PFSK-1 (cell line): Measurements from ENCODE around the gene LIMK1.

Source experiments
- FOXP2 ChIP-seq: optimal IDR thresholded peaks from 2 replicates; pipeline ENCODE3; 2011; ENCODE audit warnings: borderline replicate concordance, control low read depth, inconsistent platforms; ENCODE audit not compliant: insufficient read depth; ENCODE audit errors: extremely low read length, extremely low read depth
- POLR2AphosphoS5 ChIP-seq: IDR thresholded peaks from 2 replicates; pipeline ENCODE4 v1.6.1; 2012; ENCODE audit warnings: low read depth, mild to moderate bottlenecking, control low read depth, low read length, moderate library complexity
- SIN3A ChIP-seq: IDR thresholded peaks from 2 replicates; pipeline ENCODE4 v1.6.1; 2012; ENCODE audit warnings: mild to moderate bottlenecking, low read length, moderate library complexity, borderline replicate concordance; ENCODE audit not compliant: insufficient read depth
- TAF1 ChIP-seq: IDR thresholded peaks from 2 replicates; pipeline ENCODE4 v1.6.1; 2012; ENCODE audit warnings: low read length, control low read depth, borderline replicate concordance; ENCODE audit not compliant: insufficient read depth
- TF ChIP-seq, protein P1 (sequence below), 2 experiments: IDR thresholded peaks; 2 replicates each; pipeline versions ENCODE4 v1.6.1 to v1.8.0; 2011 to 2012; ENCODE audit warnings: low read depth in 2 of 2, low read length in 2 of 2, control low read depth in 1 of 2, inconsistent platforms in 1 of 2, mild to moderate bottlenecking in 1 of 2, moderate library complexity in 1 of 2; ENCODE audit not compliant: insufficient read depth in 1 of 2

Gene LIMK1

DNA sequence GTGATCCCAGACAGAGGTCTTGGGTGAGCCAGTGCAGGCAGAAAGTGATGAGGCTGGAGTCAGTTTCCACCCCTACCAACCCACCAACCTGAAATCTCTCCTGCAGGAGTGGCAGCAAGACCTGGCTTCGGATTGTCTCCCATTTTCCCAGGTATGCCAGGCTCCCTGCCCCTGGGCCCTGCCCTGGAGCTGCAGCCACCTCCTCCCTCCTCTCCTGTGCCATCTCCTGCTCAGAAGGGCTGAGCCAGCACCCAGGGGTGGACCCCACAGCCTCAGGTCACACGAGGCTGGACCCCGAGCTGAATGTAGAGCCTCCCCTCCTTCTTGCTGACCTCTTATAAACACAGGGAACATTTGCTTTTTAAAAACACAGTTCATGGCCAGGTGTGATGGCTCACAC is 17.0 kb upstream of the LIMK1 start:
- TF ChIP-seq, protein P1, sequence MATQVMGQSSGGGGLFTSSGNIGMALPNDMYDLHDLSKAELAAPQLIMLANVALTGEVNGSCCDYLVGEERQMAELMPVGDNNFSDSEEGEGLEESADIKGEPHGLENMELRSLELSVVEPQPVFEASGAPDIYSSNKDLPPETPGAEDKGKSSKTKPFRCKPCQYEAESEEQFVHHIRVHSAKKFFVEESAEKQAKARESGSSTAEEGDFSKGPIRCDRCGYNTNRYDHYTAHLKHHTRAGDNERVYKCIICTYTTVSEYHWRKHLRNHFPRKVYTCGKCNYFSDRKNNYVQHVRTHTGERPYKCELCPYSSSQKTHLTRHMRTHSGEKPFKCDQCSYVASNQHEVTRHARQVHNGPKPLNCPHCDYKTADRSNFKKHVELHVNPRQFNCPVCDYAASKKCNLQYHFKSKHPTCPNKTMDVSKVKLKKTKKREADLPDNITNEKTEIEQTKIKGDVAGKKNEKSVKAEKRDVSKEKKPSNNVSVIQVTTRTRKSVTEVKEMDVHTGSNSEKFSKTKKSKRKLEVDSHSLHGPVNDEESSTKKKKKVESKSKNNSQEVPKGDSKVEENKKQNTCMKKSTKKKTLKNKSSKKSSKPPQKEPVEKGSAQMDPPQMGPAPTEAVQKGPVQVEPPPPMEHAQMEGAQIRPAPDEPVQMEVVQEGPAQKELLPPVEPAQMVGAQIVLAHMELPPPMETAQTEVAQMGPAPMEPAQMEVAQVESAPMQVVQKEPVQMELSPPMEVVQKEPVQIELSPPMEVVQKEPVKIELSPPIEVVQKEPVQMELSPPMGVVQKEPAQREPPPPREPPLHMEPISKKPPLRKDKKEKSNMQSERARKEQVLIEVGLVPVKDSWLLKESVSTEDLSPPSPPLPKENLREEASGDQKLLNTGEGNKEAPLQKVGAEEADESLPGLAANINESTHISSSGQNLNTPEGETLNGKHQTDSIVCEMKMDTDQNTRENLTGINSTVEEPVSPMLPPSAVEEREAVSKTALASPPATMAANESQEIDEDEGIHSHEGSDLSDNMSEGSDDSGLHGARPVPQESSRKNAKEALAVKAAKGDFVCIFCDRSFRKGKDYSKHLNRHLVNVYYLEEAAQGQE (IDR thresholded peaks at IDR 0.05; ENCODE audit: insufficient read depth in 1 of 2, low read depth in 2 of 2, low read length in 2 of 2): no peak

DNA sequence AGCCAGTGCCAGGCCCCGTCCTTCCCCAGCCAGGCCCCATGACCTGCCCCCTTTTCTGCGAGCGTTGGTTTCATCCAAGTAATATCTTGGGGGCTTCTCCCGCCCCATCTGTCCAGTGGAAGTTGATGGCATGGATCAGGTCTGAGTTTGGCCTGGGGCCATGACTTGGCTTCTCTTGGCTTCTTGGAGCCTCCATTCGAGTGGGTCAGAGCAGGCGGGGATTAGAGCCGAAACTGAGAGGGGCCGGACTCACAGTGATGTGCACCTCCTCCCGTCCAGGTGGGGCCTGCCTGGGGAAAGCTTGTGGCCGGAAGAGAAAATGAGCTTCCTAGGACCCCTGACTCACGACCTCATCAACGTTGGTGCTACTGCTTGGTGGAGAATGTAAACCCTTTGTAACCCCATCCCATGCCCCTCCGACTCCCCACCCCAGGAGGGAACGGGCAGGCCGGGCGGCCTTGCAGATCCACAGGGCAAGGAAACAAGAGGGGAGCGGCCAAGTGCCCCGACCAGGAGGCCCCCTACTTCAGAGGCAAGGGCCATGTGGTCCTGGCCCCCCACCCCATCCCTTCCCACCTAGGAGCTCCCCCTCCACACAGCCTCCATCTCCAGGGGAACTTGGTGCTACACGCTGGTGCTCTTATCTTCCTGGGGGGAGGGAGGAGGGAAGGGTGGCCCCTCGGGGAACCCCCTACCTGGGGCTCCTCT is 15.1 kb upstream of the LIMK1 start:
- TF ChIP-seq TAF1 (no peak), SIN3A (no peak), POLR2AphosphoS5 (no peak)
- TF ChIP-seq, protein P1 (IDR thresholded peaks at IDR 0.05; ENCODE audit: insufficient read depth in 1 of 2, low read depth in 2 of 2, low read length in 2 of 2): no peak

- TF ChIP-seq SIN3A: no peak
- no peak for TF ChIP-seq TAF1
- TF ChIP-seq, protein P1 (IDR thresholded peaks at IDR 0.05; ENCODE audit: insufficient read depth in 1 of 2, low read depth in 2 of 2, low read length in 2 of 2): no peak
These were observed 14.5 kb upstream of the LIMK1 start for GRCh38 chr7:74069086-74069541.

GRCh38 chr7:74069790-74070618 is 13.6 kb upstream of the LIMK1 start:
- TF ChIP-seq POLR2AphosphoS5 (no peak), TAF1 (no peak), SIN3A (no peak), FOXP2 (no peak)
- TF ChIP-seq, protein P1 (IDR thresholded peaks at IDR 0.05; ENCODE audit: insufficient read depth in 1 of 2, low read depth in 2 of 2, low read length in 2 of 2): no peak

DNA sequence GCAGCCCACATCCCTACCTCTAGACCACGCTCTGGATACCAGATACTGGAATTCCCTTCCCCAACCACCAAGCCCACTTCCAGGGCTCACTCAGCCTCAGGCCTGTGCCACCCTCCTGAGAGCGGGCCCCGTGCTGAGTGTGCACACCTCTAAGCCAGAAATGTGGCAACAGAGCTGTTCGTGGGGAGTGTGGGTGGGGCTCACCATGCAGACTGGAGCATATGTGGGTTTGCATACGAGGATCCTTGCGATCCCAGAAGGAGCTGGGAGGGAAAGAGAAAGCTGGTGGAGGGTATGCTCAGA is 13.0 kb upstream of the LIMK1 start:
- TF ChIP-seq TAF1 (no peak), POLR2AphosphoS5 (no peak), SIN3A (no peak), FOXP2 (no peak)
- TF ChIP-seq, protein P1 (IDR thresholded peaks at IDR 0.05; ENCODE audit: insufficient read depth in 1 of 2, low read depth in 2 of 2, low read length in 2 of 2): no peak
